ENCODE measurements around the gene MEG3.

GRCh38 chr14:100844421-100844820, 18.5 kb downstream of the MEG3 start:
- no peak for TF ChIP-seq POLR2A (IDR thresholded peaks at IDR 0.05)
- TF ChIP-seq CTCF (IDR thresholded peaks at IDR 0.05): no peak
- TF ChIP-seq EP300 (IDR thresholded peaks at IDR 0.05): no peak

All from tibial nerve (tissue), 4 donors.